ENCODE data around the gene GPR89B.
"Not testable (repeated sequence)": the region's sequence is repeated elsewhere in the genome, so short reads cannot be mapped to it uniquely, and the experiment has no call there.

GPR89B gene

DNA sequence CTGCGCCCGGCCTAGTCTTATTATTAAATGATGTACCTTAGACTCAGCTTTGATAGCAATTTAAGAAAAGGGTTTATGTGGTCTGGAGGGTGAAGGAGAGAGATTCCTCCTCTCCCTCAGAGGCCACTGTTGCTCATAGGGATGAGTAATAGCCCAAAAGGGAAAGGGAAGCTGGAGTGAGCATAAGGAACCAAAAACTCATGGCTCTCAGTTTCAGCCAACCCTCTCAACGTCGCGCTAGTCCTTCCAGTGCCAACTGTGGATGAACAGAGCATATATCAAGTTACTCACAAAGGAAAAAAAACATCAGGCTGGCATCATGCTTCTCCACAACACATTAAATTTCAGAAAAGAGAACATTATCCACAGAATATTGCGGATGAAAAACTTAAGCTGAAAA lies 8.3 kb upstream of the GPR89B start:
- Histone ChIP-seq H3K9ac (ENCODE audit: low read depth, low read length, poor library complexity, severe bottlenecking) (no peak overlapping the region), H3F3A (ENCODE audit: low read depth) (no peaks in the 10 kb centered on the region), H3K4me3 (ENCODE audit: low read length, poor library complexity, severe bottlenecking) (no peak overlapping the region), H3K27me3 (ENCODE audit: insufficient read depth, low read length, poor library complexity, severe bottlenecking) (no peaks in the 10 kb centered on the region), H3K9me2 (replicated peaks; ENCODE audit: low read depth, low read length) (no peaks in the 10 kb centered on the region), H4K20me1 (ENCODE audit: insufficient read depth, low read length, poor library complexity, severe bottlenecking) (no peaks in the 10 kb centered on the region), H3K4me2 (ENCODE audit: low read depth, low read length, poor library complexity, severe bottlenecking) (no peak overlapping the region), H3K36me3 (ENCODE audit: insufficient read depth, low read length) (no peaks in the 10 kb centered on the region), H2AFZ (ENCODE audit: low read length) (no peak overlapping the region), H3K79me2 (ENCODE audit: insufficient read depth, low read length) (no peaks in the 10 kb centered on the region), H3K9me3 (ENCODE audit: insufficient read depth, low read depth, low read length) (no peaks in the 10 kb centered on the region), H3K4me1 (ENCODE audit: insufficient read depth, low read length, poor library complexity, severe bottlenecking) (no peaks in the 10 kb centered on the region)
- TF ChIP-seq EZH2phosphoT487 (IDR thresholded peaks at IDR 0.05; ENCODE audit: borderline replicate concordance) = no peak
- TF ChIP-seq, protein P1, sequence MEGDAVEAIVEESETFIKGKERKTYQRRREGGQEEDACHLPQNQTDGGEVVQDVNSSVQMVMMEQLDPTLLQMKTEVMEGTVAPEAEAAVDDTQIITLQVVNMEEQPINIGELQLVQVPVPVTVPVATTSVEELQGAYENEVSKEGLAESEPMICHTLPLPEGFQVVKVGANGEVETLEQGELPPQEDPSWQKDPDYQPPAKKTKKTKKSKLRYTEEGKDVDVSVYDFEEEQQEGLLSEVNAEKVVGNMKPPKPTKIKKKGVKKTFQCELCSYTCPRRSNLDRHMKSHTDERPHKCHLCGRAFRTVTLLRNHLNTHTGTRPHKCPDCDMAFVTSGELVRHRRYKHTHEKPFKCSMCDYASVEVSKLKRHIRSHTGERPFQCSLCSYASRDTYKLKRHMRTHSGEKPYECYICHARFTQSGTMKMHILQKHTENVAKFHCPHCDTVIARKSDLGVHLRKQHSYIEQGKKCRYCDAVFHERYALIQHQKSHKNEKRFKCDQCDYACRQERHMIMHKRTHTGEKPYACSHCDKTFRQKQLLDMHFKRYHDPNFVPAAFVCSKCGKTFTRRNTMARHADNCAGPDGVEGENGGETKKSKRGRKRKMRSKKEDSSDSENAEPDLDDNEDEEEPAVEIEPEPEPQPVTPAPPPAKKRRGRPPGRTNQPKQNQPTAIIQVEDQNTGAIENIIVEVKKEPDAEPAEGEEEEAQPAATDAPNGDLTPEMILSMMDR (conservative IDR thresholded peaks at IDR 0.05; ENCODE audit: low read length) = no peak

DNA sequence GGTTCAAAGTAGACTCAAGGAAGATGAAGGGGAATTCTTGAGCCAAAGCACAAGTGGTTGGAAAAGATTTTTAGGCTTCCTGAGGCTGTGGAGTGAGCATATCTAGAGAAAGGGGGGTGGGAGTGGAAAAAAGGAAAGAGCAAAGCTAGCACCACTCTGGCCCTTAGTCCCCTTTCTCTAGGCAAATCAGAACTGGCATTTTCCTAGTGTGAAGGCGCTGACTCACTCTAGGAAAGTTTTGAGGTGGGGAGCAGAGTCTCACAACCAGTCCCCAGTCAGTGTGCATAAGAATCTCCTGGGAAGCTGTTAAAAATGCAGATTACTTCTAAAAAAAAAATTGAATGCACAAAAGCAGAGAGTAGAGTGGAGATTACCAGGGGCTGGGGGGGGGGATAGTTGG lies 3.4 kb upstream of the GPR89B start:
- Histone ChIP-seq H3K9me2 (replicated peaks; ENCODE audit: low read depth, low read length) (no peaks in the 10 kb centered on the region), H2AFZ (ENCODE audit: low read length) (no peak overlapping the region), H3K4me3 (ENCODE audit: low read length, poor library complexity, severe bottlenecking) (no peak overlapping the region), H3F3A (ENCODE audit: low read depth) (no peaks in the 10 kb centered on the region), H3K79me2 (ENCODE audit: insufficient read depth, low read length) (peaks cover 11% of the 10 kb centered on the region), H4K20me1 (ENCODE audit: insufficient read depth, low read length, poor library complexity, severe bottlenecking) (peaks cover 2% of the 10 kb centered on the region), H3K9me3 (ENCODE audit: insufficient read depth, low read depth, low read length) (no peaks in the 10 kb centered on the region), H3K4me1 (ENCODE audit: insufficient read depth, low read length, poor library complexity, severe bottlenecking) (no peaks in the 10 kb centered on the region), H3K27me3 (ENCODE audit: insufficient read depth, low read length, poor library complexity, severe bottlenecking) (no peaks in the 10 kb centered on the region), H3K36me3 (ENCODE audit: insufficient read depth, low read length) (no peaks in the 10 kb centered on the region), H3K9ac (ENCODE audit: low read depth, low read length, poor library complexity, severe bottlenecking) (no peak overlapping the region), H3K4me2 (ENCODE audit: low read depth, low read length, poor library complexity, severe bottlenecking) (no peak overlapping the region)
- no peak for TF ChIP-seq EZH2phosphoT487 (IDR thresholded peaks at IDR 0.05; ENCODE audit: borderline replicate concordance)
- TF ChIP-seq, protein P1 (conservative IDR thresholded peaks at IDR 0.05; ENCODE audit: low read length) = no peak

DNA sequence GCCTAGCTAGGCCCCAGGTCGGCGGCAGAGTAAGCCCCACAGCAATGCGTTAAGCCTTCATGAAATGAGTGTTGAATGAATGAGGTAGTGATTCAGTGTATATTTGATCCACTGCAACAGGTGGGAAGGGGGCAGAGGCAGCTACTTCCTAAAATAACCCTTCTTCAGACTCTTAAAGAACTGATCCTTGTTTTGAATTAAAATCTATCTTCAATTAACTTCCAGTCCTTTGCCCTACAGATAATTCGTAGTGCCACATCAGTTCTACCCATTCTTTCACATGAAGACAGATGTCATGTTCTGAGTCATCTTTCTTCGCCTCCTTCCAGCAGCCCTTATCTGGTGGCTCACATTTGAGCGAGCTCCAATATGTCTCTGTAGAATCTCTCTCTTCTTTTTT lies 1.0 kb upstream of the GPR89B start:
- H3K9ac ChIP-seq (ENCODE audit: low read depth, low read length, poor library complexity, severe bottlenecking); H4K20me1 ChIP-seq (ENCODE audit: insufficient read depth, low read length, poor library complexity, severe bottlenecking); H3K27me3 ChIP-seq (ENCODE audit: insufficient read depth, low read length, poor library complexity, severe bottlenecking); H3K36me3 ChIP-seq (ENCODE audit: insufficient read depth, low read length); H3K4me2 ChIP-seq (ENCODE audit: low read depth, low read length, poor library complexity, severe bottlenecking); H3K4me1 ChIP-seq (ENCODE audit: insufficient read depth, low read length, poor library complexity, severe bottlenecking); H3K4me3 ChIP-seq (ENCODE audit: low read length, poor library complexity, severe bottlenecking); H3F3A ChIP-seq (ENCODE audit: low read depth); H3K9me3 ChIP-seq (ENCODE audit: insufficient read depth, low read depth, low read length); H2AFZ ChIP-seq (ENCODE audit: low read length); H3K9me2 ChIP-seq (replicated peaks; ENCODE audit: low read depth, low read length): not testable (repeated sequence)
- peaks cover 25% of the 10 kb centered on the region for H3K79me2 ChIP-seq (ENCODE audit: insufficient read depth, low read length)

DNA sequence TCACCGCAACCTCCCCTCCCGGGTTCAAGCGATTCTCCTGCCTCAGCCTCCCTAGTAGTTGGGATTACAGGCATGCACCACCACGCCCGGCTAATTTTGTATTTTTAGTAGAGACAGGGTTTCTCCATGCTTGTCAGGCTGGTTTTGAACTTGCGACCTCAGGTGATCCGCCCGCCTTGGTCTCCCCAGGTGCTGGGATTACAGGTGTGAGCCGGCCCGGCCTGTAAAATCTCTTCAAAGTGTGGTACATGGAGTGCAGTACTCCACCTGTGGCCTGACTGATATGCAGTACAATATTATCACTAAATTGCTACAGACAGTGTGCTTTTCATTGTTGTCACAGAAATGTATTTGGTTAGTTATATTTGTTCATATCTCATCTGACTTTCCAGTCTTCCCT lies 531 bp upstream of the GPR89B start:
- not testable (repeated sequence) for H3K36me3 ChIP-seq (ENCODE audit: insufficient read depth, low read length); H3K27me3 ChIP-seq (ENCODE audit: insufficient read depth, low read length, poor library complexity, severe bottlenecking); H3K9me2 ChIP-seq (replicated peaks; ENCODE audit: low read depth, low read length); H3F3A ChIP-seq (ENCODE audit: low read depth); H4K20me1 ChIP-seq (ENCODE audit: insufficient read depth, low read length, poor library complexity, severe bottlenecking); H2AFZ ChIP-seq (ENCODE audit: low read length); H3K4me3 ChIP-seq (ENCODE audit: low read length, poor library complexity, severe bottlenecking); H3K9ac ChIP-seq (ENCODE audit: low read depth, low read length, poor library complexity, severe bottlenecking); H3K4me1 ChIP-seq (ENCODE audit: insufficient read depth, low read length, poor library complexity, severe bottlenecking); H3K4me2 ChIP-seq (ENCODE audit: low read depth, low read length, poor library complexity, severe bottlenecking); H3K9me3 ChIP-seq (ENCODE audit: insufficient read depth, low read depth, low read length)
- H3K79me2 ChIP-seq (ENCODE audit: insufficient read depth, low read length) = peaks cover 25% of the 10 kb centered on the region

DNA sequence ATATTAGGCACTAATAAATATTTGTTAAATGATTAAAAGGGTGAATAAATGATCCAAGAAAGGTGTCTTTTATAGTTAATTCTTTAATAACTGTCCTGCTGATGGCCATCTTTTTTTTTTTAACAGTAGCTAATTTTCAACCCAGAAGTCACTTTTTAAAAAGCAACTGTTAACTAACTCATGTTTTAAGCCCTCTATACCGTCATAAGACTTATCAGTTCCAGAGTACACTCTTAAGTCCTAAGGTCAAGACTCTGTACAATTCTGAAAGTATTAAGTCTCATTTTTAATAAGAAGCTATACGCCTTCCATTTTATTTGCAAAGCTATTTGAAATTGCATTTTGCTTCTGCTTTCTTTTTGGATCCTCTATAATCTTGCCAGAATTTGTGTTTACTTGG lies 2.9 kb downstream of the GPR89B start:
- H3K9ac ChIP-seq (ENCODE audit: low read depth, low read length, poor library complexity, severe bottlenecking); H3F3A ChIP-seq (ENCODE audit: low read depth): not testable (repeated sequence)
- peak overlapping the region; percentile 68 for H3K4me2 ChIP-seq (ENCODE audit: low read depth, low read length, poor library complexity, severe bottlenecking)

DNA sequence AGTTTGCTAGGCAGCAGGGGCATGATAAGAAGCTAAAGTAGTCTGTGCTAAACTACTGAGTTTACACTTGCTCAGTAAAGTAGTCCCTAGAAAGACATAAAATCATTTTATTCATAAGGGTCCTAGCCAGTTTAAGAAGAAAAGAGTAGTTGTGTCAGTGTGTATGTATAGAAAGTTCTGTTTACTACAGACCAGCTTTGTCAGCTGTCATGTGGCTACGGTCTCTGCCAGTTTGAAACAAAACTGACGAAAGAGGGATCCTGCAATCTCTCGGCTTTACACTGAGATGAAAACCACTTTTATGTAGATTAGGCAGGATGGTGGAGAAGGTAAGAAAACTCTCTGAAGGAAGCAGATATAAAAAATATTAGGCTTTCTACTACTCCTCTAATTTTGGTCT lies 7.1 kb downstream of the GPR89B start:
- H3F3A ChIP-seq (ENCODE audit: low read depth); H3K27me3 ChIP-seq (ENCODE audit: insufficient read depth, low read length, poor library complexity, severe bottlenecking); H3K4me2 ChIP-seq (ENCODE audit: low read depth, low read length, poor library complexity, severe bottlenecking); H3K36me3 ChIP-seq (ENCODE audit: insufficient read depth, low read length); H3K9me2 ChIP-seq (replicated peaks; ENCODE audit: low read depth, low read length); H3K9me3 ChIP-seq (ENCODE audit: insufficient read depth, low read depth, low read length); H4K20me1 ChIP-seq (ENCODE audit: insufficient read depth, low read length, poor library complexity, severe bottlenecking); H3K9ac ChIP-seq (ENCODE audit: low read depth, low read length, poor library complexity, severe bottlenecking); H2AFZ ChIP-seq (ENCODE audit: low read length); H3K4me3 ChIP-seq (ENCODE audit: low read length, poor library complexity, severe bottlenecking); H3K4me1 ChIP-seq (ENCODE audit: insufficient read depth, low read length, poor library complexity, severe bottlenecking): not testable (repeated sequence)
- peaks cover 10% of the 10 kb centered on the region for H3K79me2 ChIP-seq (ENCODE audit: insufficient read depth, low read length)

More for the DNA sequence above, 2.9 kb downstream of the GPR89B start:
- not testable (repeated sequence) for H3K36me3 ChIP-seq (ENCODE audit: insufficient read depth, low read length); H4K20me1 ChIP-seq (ENCODE audit: insufficient read depth, low read length, poor library complexity, severe bottlenecking); H3K9me2 ChIP-seq (replicated peaks; ENCODE audit: low read depth, low read length); H2AFZ ChIP-seq (ENCODE audit: low read length); H3K27me3 ChIP-seq (ENCODE audit: insufficient read depth, low read length, poor library complexity, severe bottlenecking); H3K4me1 ChIP-seq (ENCODE audit: insufficient read depth, low read length, poor library complexity, severe bottlenecking); H3K9me3 ChIP-seq (ENCODE audit: insufficient read depth, low read depth, low read length)
- Histone ChIP-seq H3K79me2 (ENCODE audit: insufficient read depth, low read length) (peaks cover 25% of the 10 kb centered on the region), H3K4me3 (ENCODE audit: low read length, poor library complexity, severe bottlenecking) (peak overlapping the region; percentile 43)

All from Loucy (cell line).